Esophagus (tissue), 2 donors: ENCODE results near the gene S100A4. TPM values are rescaled to one million over a fixed set of nuclear protein-coding genes. Genes with fewer than 3 reads are reported as not detected.

ENCODE experiments used
- H3K27ac ChIP-seq, 2 donors: one replicate each; pipeline ENCODE4 v1.5.1; 2013; ENCODE audit warnings: low read depth in 2 of 2, mild to moderate bottlenecking in 2 of 2, inconsistent platforms in 1 of 2, low read length in 1 of 2, moderate library complexity in 1 of 2
- H3K27me3 ChIP-seq, 2 donors: one replicate each; pipeline ENCODE4 v1.6.1; 2013; ENCODE audit warnings: low read length in 2 of 2, control low read depth in 1 of 2, mild to moderate bottlenecking in 1 of 2; ENCODE audit not compliant: insufficient read depth in 2 of 2, control insufficient read depth in 1 of 2
- H3K36me3 ChIP-seq, 2 donors: one replicate each; pipeline ENCODE4 v1.6.1; 2013; ENCODE audit warnings: low read length in 1 of 2; ENCODE audit not compliant: control insufficient read depth in 2 of 2, insufficient read depth in 2 of 2
- H3K4me1 ChIP-seq, 2 donors: one replicate each; pipeline ENCODE4 v1.6.1; 2013; ENCODE audit warnings: low read length in 1 of 2; ENCODE audit not compliant: control insufficient read depth in 2 of 2, insufficient read depth in 2 of 2
- H3K4me3 ChIP-seq, 2 donors: one replicate each; pipeline ENCODE4 v1.5.1; 2013; ENCODE audit warnings: low read length in 2 of 2, mild to moderate bottlenecking in 2 of 2, low read depth in 1 of 2, moderate library complexity in 1 of 2
- H3K9me3 ChIP-seq, 2 donors: one replicate each; pipeline ENCODE4 v1.6.1; 2013; ENCODE audit warnings: mild to moderate bottlenecking in 2 of 2, low read depth in 1 of 2, low read length in 1 of 2, moderate library complexity in 1 of 2; ENCODE audit not compliant: control insufficient read depth in 2 of 2, insufficient read depth in 1 of 2
- WGBS, 2 donors: extraction: QIAGEN DNeasy Blood & Tissue Kit; methylation state at CpG; one replicate each; pipeline ENCODE4 v1.1.7; 2013; 5-methylcytosine and 5-hydroxymethylcytosine counted together
- polyA plus RNA-seq, 2 donors: library from polyadenylated mRNA; stranded (reverse); fragments of 200-250 nt; gene quantifications; one replicate each; pipeline ENCODE4 v1.2.3, GENCODE V29; 2013
- donor health status: healthy with polysubstance abuse.
- donor health status: Bipolar disorder and iron deficiency.

S100A4 gene
- polyA plus RNA-seq, 2 donors = 145 to 249 TPM

DNA sequence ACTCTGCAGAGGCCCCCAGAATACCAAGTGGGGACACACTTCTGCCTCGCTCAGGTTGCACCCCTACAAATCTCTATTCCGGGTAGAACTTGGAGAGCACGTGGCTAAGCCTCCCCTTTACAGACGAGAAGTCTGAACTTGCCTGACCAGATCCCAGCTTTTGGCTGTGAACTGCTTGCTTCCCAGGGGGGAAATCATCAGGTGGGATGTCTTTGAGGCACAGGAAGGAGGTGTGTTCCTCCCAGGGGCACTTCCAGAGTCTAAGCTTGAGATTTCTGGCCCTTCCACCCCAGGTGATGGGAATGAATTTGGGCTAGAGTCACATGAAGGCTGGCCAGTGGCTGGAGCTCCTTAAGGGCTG lies 4.8 kb upstream of the S100A4 start:
- H3K27ac ChIP-seq = peak overlapping the region; percentile 26 to 72
- H3K4me1 ChIP-seq = peaks cover 27 to 62% of the 10 kb centered on the region in 2 donors
- H3K4me3 ChIP-seq = no peak overlapping the region
- WGBS, 2 donors = 42 to 62% methylated on average over 4 of the region's 4 CpGs
- H3K27me3 ChIP-seq = no peaks in the 10 kb centered on the region
- H3K9me3 ChIP-seq = no peaks in the 10 kb centered on the region
- peaks cover 4% of the 10 kb centered on the region in 2 donors for H3K36me3 ChIP-seq

DNA sequence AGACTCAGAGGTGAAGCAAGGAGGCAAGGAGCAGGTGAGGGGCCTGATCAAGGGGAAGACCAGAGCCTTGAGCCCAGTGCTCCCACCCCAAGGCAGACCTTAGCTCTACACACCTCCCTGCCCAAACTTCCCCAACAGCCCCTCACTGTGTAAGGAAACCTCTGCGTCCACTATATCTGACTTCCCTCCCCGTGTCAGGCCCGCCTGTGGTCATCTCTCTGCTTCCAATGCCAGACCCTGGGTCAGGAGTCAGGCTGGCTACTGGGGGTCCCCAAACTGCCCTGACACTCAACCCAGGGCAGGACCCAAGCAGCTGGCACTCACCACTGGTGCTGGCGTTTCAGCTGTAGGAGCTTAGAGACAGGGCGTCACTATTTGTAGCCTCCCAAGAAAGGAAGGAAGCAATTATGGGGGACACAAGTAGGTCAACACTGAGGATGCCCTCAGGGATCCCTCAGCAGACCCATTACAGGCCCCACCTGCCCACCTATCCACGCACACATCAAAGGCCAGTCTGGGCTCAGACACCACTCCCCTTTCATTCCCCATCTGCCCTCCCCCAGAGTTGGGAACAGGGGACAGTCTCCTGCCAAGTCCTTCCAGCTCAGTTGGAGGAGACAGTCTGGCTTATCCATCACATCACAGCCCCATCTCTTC lies 4.3 kb upstream of the S100A4 start:
- H3K36me3 ChIP-seq = peaks cover 4% of the 10 kb centered on the region in 2 donors
- 65 to 74% methylated on average over 6 of the region's 6 CpGs for WGBS, 2 donors
- H3K4me3 ChIP-seq = no peak overlapping the region
- no peaks in the 10 kb centered on the region for H3K27me3 ChIP-seq
- peaks cover 27 to 65% of the 10 kb centered on the region in 2 donors for H3K4me1 ChIP-seq
- peak overlapping the region; percentile 54 to 72 for H3K27ac ChIP-seq
- H3K9me3 ChIP-seq = no peaks in the 10 kb centered on the region

DNA sequence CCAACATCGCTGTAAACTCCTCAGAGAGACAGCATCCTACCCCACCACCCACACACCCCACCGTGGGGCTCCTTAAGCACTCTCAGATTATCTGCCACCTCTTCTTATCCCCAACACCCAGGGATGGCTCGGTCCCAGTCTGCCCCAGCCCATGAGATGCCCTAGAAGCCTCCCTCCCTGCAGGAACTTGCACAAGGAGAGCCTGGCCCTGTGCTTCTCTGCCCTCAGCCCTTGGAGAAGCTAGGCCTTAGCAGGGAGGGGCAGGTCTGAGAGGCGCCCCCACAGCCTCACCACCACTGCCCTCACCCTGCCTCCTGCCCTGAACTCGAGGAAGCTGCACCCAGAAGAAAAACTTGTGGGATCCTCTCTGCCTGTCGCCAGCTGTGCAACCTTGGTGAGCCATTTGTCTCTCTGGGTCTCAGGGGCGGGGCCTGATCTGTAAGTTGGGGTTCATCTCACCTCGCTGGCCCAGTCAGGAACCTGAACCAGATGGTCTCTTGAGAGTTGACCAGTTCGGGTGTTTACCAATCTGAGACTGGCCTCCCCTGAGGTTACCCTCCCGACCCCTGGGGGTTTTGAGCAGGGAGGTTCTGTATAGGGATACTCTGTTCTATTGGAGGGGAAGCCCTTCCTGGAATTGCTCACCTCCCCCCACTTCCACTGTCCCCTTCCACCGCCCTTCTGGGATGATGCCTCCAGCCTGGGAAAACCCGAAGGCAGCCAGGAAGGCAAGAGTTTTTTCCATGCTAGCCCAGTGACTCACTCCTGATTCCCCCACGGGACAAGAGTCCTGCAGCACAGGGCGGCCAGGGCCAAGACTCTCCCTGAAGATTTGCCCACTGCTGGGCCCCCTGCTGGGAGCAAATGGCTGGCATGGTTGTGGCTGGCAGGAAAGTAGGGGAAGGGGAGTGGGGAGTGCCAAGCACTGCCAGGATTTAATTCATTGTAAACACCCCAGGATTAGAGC lies 3.4 kb upstream of the S100A4 start, which contains the start of gene S100A3:
S100A3 (minus strand) TSS at position 537 of the 967 bp plus-strand sequence. CDS start 773 bp downstream, outside the sequence.
- Histone ChIP-seq H3K27ac (peak within 1 kb of the TSS; percentile 57 to 72), H3K27me3 (no peaks in the 10 kb centered on the region), H3K36me3 (peaks cover 4% of the 10 kb centered on the region in 2 donors), H3K4me3 (no peak within 1 kb of the TSS), H3K9me3 (no peaks in the 10 kb centered on the region), H3K4me1 (peaks cover 27 to 67% of the 10 kb centered on the region in 2 donors)
- 49 to 53% methylated on average over 14 of the region's 14 CpGs for WGBS, 2 donors

DNA sequence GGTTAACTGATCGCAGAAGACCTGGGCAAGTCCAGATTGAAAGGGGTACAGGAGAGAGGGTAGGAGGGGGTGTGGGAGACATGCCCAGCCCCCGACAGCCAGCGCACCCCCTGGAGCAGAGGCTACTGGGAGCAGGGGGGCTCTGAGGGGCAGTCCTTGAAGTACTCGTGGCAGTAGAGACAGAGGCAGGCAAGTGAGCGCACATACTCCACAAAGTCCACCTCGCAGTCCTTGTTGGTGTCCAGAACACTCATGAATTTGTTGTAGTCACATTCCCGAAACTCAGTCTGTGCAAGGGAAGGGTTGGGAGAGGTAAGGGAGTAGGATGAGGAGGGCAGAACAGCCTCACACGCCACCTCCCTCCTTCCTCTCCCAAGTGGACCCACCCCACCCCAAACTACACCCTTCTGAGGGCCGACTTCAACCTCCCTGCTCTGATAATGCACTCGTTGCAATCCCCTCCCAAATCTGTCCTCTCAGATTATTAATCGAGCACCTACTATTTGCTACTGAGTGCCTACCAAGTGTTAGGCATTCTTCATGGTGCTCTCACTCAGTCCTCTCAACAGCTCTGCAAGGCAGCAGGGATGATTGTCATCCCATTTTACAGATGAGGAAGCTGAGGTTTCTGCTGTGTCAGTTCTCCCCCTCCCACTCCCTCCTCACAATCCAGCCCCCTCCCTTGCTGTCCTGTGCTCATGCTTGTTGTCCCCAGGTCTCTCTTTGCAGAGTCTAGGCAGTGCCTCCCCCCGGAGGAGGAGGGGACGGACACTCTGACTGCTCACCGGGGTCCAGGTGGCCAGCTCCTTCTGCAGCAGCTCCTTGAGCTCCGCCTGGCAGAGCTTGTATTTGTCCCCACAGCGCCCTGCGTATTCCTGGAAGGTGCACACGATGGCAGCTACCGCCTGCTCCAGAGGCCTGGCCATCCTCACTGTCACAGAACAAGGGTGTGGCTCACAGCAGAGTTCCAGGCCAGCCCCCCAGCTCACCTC lies 2.2 kb upstream of the S100A4 start:
- peaks cover 28 to 64% of the 10 kb centered on the region in 2 donors for H3K4me1 ChIP-seq
- peak overlapping the region; percentile 57 to 99 for H3K27ac ChIP-seq

DNA sequence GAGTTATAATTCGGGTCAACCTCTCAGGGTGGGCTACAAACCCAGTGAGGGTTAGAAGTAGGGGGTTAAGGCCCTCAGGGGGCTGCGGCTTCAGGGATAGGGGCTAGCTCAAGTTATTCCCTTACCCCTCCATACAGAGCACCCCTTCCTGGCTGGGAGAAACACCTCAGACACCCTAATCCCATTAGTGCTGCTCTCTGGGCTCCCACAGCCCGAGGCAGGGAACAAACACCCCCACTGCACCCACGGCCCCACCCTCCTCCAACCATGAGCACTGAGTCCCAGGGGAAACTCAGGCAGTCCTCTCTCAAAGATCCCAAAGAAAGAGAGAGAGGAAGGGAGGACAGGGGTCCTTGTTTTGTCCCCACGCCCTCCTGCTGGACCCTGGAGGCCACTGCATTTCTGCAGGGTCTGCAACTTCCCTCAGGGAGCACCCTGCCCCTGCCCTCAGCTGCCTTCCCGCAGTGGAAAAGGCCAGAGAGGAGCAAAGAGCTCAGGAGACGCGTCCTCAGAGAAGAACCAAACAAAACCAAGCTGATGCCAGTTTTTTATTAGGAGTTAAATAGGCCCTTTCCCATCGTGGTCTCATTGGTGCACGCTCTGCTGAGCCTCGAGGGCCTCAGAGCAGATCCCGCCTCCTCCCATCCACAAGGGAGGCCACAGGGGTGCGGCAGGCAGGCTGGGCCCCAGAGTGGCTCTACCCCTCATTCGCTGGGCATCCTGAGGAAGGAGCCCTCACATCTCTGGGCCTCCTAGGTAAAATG lies 1.4 kb upstream of the S100A4 start:
- Histone ChIP-seq H3K4me3 (no peak overlapping the region), H3K36me3 (peaks cover 0 to 4% of the 10 kb centered on the region in 2 donors), H3K27ac (peak overlapping the region; percentile 91 to 99), H3K27me3 (no peaks in the 10 kb centered on the region), H3K4me1 (peaks cover 28 to 66% of the 10 kb centered on the region in 2 donors), H3K9me3 (no peaks in the 10 kb centered on the region)
- WGBS, 2 donors = 56% methylated on average over 14 of the region's 14 CpGs

More for the DNA sequence above, 2.2 kb upstream of the S100A4 start:
- no peaks in the 10 kb centered on the region for H3K9me3 ChIP-seq
- WGBS, 2 donors = 81 to 83% methylated on average over 19 of the region's 19 CpGs
- H3K27me3 ChIP-seq = no peaks in the 10 kb centered on the region
- H3K36me3 ChIP-seq = peaks cover 0 to 4% of the 10 kb centered on the region in 2 donors
- no peak overlapping the region for H3K4me3 ChIP-seq

DNA sequence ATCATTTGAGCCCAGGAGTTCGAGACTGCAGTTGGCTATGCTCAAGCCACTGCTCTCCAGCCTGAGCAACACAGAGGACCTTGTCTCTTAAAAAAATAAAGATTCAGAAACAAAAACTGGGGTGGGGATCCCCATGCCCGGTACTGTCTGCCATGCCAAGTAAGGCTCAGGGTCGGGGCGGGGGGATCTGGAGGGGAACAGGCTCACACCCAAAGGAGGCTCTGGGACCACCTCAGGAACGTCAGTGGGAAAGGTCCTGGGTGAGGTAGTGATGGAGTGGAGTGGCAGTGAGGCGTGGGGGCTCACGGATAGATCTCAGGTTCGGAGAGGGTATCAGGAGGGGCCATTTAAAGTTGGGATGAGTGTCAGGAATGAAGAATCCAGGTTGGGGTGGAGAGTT lies 765 bp upstream of the S100A4 start:
- Histone ChIP-seq H3K27ac (peak overlapping the region; percentile 91 to 99), H3K27me3 (no peaks in the 10 kb centered on the region), H3K4me1 (peaks cover 28 to 66% of the 10 kb centered on the region in 2 donors), H3K36me3 (peaks cover 0 to 4% of the 10 kb centered on the region in 2 donors), H3K4me3 (no peak overlapping the region), H3K9me3 (no peaks in the 10 kb centered on the region)
- WGBS, 2 donors = 80 to 81% methylated on average over 8 of the region's 8 CpGs

DNA sequence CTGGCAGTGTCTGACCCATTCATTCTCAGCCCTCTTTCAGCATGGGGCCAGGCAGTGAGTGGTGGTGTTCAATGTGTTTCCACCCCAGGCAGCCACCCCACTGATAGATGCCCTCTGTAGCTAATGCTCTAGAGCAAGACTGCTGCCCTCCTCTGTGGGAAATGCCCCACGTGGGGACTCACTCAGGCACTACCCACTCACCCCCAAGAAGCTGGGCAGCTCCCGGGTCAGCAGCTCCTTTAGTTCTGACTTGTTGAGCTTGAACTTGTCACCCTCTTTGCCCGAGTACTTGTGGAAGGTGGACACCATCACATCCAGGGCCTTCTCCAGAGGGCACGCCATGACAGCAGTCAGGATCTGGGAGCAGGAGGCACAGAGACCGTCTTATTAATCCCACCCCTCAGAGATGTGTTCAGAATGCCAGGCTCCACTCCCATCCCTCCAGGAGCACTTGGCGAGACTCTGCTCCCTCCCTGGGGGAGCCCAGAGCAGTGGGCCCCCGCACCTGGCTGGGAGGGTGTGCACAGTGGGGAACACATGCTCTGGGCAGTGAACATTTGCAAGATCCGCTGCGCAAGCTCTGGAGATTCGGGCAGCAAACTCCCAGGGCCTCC lies 1.0 kb downstream of the S100A4 start:
- H3K4me1 ChIP-seq = peaks cover 27 to 64% of the 10 kb centered on the region in 2 donors

DNA sequence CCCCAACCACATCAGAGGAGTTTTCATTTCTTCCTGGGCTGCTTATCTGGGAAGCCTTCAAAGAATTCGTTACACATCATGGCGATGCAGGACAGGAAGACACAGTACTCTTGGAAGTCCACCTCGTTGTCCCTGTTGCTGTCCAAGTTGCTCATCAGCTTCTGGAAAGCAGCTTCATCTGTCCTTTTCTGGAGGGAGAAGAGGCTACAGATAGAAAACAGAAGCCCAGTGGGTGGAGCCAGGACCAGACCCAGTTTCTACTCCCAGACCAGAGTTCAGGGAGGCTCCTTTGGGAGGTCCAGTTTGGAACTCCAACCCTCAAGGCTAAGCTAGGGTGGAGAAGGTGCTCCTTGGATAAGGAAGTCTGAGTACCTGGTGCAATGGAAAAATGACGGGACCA lies 1.9 kb downstream of the S100A4 start:
- peaks cover 23 to 57% of the 10 kb centered on the region in 2 donors for H3K4me1 ChIP-seq
- no peak overlapping the region for H3K4me3 ChIP-seq
- WGBS, 2 donors = 70 to 88% methylated on average over 4 of the region's 4 CpGs
- no peak overlapping the region for H3K27ac ChIP-seq
- H3K9me3 ChIP-seq = no peaks in the 10 kb centered on the region
- H3K36me3 ChIP-seq = peaks cover 0 to 4% of the 10 kb centered on the region in 2 donors
- no peaks in the 10 kb centered on the region for H3K27me3 ChIP-seq

More for the DNA sequence above, 1.0 kb downstream of the S100A4 start:
- Histone ChIP-seq H3K36me3 (peaks cover 0 to 4% of the 10 kb centered on the region in 2 donors), H3K27ac (peak overlapping the region; percentile 91 to 99), H3K27me3 (no peaks in the 10 kb centered on the region), H3K4me3 (peak overlapping the region; percentile 26 to 48), H3K9me3 (no peaks in the 10 kb centered on the region)
- WGBS, 2 donors = 16 to 33% methylated on average over 10 of the region's 10 CpGs
